GM21529 (cell line): ENCODE results near the gene EP400.

ENCODE experiments used
- ATAC-seq: cut with Tn5 transposase; IDR thresholded peaks from one replicate; pipeline ENCODE4 v1.9.1; 2021; ENCODE audit not compliant: unreplicated experiment

The EP400 gene, protein sequence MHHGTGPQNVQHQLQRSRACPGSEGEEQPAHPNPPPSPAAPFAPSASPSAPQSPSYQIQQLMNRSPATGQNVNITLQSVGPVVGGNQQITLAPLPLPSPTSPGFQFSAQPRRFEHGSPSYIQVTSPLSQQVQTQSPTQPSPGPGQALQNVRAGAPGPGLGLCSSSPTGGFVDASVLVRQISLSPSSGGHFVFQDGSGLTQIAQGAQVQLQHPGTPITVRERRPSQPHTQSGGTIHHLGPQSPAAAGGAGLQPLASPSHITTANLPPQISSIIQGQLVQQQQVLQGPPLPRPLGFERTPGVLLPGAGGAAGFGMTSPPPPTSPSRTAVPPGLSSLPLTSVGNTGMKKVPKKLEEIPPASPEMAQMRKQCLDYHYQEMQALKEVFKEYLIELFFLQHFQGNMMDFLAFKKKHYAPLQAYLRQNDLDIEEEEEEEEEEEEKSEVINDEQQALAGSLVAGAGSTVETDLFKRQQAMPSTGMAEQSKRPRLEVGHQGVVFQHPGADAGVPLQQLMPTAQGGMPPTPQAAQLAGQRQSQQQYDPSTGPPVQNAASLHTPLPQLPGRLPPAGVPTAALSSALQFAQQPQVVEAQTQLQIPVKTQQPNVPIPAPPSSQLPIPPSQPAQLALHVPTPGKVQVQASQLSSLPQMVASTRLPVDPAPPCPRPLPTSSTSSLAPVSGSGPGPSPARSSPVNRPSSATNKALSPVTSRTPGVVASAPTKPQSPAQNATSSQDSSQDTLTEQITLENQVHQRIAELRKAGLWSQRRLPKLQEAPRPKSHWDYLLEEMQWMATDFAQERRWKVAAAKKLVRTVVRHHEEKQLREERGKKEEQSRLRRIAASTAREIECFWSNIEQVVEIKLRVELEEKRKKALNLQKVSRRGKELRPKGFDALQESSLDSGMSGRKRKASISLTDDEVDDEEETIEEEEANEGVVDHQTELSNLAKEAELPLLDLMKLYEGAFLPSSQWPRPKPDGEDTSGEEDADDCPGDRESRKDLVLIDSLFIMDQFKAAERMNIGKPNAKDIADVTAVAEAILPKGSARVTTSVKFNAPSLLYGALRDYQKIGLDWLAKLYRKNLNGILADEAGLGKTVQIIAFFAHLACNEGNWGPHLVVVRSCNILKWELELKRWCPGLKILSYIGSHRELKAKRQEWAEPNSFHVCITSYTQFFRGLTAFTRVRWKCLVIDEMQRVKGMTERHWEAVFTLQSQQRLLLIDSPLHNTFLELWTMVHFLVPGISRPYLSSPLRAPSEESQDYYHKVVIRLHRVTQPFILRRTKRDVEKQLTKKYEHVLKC (N-terminal part only)

DNA sequence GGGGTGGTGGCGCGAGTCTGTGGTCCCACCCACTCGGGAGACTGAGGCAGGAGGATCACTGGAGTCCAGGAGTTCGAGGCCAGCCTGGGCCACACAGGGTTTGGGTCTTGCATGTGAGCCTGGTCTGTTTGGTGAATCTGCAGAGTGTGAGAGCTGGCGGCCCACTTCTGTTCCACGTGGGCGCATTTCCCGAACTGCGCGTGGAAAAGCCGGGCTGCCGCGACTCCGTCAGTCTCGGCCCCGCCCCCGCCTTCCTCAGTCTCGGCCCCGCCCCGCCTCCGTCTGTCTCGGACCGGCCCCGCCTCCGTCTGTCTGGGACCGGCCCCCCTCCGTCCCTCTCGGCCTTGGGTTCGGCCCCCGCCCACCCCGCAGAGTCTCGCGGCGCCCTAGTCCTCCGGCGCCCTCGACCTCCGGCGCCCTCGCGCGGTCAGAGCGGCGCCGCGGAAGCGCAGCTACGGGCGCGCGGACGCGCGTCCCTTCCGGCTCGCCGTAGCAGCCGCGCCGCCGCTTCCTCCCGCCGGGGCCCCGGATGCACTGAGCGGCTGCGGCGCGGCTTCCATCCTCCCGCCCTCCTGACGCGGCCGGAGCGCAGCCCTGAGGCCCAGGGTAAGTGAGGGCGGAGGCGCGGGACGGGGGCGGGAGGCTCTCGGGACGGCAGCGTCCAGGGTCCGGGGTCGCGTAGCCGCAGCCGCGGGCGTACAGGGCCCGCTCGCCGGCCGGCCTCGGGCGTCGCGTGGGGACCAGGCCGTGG lies at the start of gene EP400:
TSS of gene EP400 (plus strand) at position 512 of the 751 bp plus-strand sequence. CDS start 10,678 bp downstream, outside the sequence.
- ATAC-seq: peak; percentile 84

DNA sequence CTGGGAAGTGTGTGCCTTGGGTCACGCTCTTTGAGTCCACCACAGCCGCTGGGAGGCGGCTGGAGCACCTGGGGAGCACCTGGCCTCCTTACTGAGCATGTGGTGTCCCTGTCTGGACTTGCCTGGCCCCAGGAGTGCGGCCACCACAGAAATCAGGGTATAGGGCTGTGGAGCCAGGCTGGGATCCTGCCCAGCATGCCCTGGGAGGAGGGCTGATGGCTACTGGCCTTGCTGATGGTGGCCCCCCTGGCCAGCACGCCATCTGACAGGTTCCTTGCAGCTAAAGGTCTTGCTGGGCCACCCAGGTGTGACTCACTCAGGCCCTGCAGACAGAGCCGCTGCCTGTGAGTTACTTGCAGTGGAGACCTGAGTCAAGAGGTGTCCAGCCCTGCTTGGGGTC lies 49.3 kb upstream of the EP400 start:
- no peak for ATAC-seq

DNA sequence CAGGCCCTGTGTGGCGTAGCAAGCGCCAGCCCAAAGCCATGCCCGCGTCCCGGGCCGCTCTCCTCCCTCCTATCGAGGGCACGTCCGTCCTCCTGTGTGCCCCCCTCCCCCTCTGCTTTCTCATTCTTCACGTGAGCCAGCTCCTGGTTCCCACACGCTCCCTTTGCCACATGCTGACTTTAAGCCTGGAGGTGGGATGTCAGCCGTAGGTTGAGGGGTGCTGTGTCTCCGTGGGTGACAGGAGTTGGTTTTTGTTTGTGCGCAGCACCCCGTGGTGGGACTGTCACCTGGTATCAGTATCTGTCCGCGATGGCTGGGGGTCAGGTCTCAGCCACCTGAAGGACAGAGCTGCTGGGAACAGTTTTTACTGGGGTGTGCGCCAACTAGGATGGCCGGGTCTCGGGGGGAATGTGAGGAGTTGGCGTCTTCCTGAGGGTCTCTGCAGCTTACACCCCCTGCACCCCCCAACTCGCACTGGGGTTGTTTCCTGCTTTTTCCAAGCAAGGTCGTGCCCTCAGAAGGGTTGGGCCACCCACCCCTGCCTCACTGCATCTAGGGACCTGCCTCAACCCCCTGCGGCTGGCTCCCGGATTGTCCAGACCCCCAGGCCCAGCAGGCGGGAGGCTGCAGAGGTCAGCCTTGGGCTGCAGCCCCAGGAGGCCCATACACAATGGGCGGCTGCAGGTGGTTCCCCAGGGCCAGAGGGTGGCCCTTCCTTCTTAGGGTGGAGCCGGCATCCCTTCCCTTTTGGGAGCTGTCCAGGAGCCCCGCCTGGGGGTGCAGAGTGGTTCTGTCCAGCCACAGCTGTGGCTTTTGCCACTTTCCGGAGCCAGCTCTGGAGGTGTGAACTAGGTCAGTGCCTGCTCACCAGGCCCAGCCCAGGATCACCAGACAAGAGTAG lies 48.1 kb upstream of the EP400 start:
- no peak for ATAC-seq

DNA sequence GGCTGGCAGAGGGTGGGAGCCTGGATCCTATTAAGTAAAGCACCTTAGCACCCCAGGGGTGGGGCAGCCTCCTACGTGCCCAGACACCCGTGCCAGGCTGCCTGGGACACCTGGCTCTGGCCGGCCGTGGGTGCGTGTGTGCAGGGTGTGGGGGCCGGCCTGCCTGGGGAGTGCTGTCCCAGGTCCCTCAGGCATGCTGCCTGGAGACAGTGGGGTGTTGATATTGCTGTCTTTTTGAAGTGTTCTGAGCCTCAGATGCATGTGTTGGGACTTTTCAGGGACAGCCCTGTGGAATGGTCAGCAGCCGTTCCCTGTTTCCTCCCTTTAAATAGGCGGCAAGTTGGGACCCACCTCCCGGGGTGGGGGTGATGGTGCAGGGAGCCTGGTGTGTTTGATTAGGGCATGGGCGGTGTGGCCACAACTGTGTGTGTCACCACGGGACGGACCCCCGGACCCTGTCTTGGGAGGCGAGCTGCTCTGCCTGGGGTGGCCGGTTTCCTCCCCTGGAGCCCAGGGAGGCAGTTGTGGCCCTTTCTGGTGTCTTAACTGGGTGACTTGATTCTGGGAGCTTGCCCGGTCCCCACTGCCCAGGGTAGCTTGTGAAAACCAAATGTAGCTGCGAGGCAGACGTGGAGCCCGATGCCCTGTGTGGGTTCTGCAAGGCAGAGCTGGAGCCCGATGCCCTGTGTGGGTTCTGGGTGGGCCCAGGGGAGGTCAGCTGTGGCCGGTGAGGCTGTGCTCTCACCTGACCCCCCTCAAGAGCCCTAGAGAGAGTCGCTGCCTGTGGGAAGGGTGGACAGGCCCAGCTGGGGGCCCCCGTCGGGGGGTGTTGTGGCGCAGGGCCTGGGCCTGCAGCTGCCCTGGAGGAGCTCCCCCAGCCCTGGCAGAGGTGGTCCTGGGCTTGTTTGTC lies 47.2 kb upstream of the EP400 start:
- no peak for ATAC-seq

DNA sequence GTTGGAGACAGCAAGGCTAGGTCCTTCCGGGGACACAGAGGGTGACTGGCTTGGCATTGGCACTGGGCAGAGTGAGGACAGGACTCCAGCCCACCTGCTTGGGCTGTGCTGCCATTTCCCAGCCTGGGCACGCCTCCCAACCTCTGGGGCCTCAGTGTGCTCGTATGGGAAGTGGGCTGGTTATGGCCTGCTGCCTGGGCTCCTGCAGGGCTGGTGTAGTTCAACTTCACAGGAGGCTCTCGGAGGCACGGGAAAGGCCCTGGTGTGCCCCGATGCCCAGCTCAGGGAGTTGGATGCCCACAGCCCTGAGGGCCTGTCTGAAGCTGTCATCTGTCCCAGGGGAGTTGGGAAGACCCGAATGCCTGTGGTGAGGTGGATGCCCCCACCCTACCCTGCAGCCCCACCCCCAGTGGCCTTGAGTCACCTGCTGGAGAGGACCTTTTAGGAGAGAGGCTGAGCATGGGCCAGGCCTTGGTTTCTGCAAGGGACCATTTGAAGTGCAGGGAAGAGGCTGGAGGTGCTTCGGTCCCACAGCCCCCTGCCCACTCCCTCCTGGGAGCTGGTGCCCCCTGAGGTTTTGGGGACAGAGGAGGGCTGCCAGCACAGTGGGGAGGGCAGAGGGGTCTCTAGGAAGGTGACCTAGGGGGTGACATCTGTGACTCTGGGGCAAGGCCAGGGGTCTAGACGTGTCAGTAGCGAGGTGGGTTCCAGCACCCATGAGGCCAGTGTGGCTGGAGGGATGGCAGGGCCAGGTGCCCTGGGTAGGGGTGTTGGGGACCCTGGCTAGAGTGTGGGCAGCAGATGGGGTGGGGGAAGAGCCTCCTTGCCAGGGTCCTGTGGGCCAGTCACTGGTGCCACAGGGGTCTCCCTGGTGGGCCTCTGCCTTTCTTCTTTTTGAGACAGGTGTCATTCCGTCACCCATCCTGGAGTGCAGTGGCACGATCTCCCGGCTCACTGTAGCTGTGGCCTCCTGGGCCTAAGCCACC lies 46.2 kb upstream of the EP400 start:
- no peak for ATAC-seq

DNA sequence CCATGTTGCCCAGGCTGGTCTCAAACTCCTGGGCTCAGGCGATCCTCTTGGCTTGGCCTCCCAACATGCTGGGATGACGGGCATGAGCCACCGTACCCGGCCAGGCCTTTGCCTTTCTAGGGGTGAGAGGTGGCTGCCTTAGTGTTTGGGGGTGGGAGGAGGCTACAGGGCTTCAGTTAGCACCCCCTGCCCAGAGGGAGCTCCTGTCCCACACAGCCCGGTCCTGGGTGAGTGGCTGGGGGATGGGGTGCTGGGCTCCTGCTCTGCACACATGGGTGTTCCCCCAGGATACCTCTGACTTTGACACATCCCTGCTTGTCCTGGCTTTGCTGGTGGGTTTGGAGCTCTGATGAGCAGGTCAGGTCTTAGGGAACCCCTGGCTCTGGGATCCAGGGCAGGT lies 45.4 kb upstream of the EP400 start:
- no peak for ATAC-seq

DNA sequence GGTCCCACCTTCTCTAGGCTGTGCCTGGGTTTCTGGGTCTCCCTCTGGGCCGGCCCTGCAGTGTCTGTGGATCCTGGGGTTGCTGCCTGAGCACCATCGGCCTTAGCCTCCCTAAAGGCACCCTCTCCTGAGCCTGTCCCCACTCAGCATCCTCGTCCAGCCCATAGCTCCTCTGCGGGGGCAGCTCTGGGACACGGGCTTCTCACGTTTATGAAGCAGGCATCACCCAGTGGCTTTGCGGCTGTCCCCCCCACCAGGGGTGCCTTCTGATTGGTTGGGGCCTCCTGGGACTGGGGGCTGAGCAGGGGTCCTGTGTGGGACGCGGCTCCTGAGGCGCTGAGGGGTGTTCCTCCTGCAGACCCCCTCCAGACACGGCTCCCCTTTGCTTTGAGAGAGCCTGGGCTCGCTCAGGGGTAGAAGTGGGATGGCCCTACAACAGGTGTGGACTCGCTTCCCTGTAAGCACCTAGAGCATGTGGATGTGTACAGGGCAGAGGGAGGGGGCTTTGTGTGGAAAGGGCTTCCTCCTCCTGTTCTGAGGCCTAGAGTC lies 44.6 kb upstream of the EP400 start:
- ATAC-seq: no peak

DNA sequence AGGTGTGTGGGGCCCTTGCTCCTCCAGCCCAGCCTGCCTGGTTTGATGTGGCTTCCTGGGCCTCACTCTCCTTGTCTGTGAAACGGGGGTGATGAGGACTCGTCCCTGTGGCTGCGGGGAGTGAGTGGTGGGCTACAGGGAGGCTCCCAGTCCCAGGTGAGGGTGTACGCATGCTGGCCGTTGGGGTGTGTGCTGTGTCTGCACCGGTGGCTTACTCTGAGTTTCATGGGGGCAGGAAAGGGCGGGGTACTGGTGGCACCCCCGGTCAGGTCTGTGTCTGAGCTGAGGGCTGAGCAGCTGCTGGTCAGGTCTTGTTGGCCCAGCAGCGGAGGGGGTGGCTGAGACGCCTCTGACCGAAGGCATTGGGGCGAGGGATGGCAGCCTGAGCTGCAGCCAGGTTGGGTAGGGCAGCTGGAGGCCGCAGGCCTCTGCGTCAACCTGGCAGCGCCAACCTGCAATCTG lies 44.1 kb upstream of the EP400 start:
- no peak for ATAC-seq

DNA sequence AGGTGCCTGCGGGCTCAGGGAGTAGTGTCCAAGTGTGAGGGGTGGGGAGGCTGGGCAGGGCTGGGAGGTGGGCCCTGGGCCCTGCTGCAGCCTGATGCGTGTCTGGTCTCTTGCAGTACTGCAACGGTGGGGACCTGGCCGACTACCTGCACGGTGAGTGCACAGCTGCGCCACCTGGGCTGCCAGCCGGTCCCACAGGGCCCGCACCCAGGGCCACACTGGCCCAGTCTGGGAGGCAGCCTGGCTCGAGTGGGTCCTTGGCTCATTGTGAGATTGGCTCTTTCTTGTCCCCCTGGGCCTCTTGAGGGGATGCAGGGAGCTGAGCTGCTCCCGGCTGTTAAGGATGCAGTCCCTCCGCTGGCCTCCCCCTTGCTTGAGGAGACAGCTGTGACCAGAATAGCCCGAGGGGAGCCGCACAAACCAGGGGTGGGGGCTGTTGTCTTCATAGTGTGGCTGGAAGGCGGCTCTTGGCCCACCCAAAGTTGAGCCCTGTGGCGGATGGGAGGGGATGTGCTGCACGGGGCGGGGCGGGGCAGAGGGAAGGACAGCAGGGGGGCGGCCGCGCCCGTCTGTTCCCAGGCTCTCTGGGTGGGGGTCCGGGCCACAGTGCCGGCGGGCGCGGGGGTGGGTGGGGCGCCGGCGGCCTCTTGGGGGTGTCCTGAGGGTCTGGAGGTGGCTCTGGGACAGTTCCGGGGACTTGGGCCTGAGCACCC lies 42.2 kb upstream of the EP400 start:
- no peak for ATAC-seq

DNA sequence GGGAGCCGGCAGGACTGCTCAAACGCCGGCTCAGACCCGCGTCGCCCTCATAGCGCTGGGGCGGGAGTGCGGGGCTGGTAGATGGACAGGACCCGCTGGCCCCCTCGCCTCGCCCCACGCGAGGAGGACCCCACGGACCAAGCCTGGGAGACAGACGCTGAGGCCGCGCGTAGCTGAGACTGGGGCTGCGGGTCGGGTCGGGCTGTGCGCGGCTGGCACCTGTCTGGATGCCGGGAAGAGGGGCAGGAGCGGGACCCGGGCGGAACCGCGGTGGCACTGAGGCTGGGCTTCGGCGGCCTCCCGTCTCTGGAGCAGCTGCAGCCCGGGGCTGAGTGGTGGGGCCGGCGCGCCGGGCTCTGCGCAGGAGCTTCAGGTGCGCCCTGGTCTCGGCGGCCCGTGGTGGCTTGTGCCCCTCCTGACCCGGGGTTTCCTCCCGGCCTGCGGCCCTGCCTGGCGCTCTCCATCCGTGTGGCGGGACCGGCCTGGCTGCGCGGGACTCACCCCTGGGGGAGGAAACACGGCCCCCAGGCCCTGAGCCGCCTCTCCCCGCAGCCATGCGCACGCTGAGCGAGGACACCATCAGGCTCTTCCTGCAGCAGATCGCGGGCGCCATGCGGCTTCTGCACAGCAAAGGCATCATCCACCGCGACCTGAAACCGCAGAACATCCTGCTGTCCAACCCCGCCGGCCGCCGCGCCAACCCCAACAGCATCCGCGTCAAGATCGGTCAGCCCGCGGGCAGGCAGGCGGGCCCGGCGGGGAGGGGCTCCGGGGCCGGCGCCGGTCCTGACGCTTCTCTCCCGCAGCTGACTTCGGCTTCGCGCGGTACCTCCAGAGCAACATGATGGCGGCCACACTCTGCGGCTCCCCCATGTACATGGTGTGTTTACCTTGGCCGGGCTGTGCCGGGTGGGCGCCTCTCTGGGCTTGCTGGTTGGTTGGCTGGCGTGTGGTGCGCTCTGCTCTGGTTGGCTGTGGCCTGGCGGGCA lies 41.4 kb upstream of the EP400 start:
- no peak for ATAC-seq

DNA sequence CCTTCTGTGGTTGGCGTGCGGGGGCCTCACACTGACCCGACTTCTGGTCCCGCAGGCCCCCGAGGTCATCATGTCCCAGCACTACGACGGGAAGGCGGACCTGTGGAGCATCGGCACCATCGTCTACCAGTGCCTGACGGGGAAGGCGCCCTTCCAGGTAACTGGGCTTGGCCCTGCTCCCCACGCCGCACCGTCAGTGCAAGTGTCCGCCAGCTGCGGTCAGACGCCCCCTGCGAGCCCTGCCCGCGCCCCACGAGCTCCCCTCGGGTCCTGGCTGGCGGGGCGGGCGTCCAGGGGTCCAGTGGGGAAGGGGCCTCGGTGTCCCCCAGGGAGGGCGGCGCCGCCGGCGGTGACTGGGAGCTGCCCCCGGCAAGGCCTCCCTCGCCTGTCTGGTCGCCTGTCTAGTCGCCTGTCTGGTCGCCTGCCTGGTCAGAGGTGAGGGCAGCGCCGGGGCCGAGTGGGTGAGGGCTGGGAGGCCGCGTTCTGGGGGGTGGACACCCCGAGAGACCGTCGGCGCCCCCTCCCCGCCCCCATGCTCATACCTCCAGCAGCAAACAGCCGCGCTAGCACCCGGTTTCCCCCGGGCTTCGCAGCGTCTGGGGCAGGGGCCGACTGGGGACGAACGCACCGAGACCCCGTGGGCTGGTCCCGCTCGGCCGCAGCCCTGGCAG lies 40.5 kb upstream of the EP400 start:
- no peak for ATAC-seq

DNA sequence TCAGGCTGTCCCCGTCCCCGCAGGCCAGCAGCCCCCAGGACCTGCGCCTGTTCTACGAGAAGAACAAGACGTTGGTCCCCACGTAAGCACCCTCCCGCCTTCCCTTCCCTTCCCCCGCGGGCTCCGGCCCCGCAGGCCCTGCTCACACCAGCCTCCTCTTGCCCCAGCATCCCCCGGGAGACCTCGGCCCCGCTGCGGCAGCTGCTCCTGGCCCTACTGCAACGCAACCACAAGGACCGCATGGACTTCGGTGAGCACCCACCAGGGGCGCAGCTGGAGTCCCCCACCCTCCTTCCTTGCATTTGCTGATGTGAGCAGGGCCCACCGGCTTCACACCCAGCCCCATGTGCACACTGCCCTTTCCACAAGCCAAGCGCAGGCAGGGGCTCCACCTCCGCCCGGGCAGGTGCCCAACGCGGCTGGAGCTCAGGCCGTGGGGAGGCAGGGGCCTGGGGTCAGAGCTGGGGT lies 40.0 kb upstream of the EP400 start:
- no peak for ATAC-seq

DNA sequence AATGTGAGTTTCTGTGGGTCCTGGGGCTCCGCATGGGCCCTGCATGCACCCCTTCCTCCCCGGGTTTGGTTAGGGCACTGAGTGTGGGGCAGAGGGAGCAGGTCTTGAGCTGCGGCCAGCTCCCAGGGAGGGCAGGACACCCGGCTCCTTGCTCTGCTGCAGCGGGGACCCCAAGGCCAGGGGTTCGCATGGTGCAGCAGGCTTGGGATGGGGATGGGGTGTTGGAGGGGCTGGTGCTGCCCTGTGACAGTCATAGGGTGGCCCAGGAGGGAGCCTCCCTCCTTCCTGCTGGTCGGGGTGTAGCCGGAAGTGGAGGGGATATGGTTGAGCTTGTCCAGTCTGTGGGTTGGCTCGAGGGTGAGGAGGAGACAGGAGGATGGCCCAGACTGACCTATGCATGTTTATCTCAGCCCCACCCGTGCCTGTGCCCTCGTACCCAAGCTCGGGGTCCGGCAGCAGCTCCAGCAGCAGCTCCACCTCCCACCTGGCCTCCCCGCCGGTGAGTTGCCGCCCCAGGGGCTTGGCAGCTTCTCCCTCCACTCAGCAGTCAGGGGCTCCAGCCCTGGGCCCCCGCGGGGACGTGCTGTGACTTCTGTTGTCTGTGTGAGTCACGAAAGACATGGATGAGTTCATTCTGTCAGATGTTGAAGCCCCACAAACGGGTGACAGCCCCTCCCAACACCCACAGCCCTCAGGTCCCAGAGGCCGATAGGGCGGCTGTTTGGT lies 39.3 kb upstream of the EP400 start:
- no peak for ATAC-seq
